SU-DHL-6 (cell line): ENCODE measurements around the gene TSPYL1.

Experiments used
- EZH2phosphoT487 ChIP-seq: fragments of 200-600 bp; sonication (generic), shearing (Covaris generic); conservative IDR thresholded peaks from 2 replicates; pipeline ENCODE4 v1.6.1; 2018; ENCODE audit warnings: mild to moderate bottlenecking, antibody characterized with exemption, low read length, moderate library complexity, mixed read lengths
- TF ChIP-seq, protein P1 (sequence below): fragments of 200-600 bp; sonication (generic); IDR thresholded peaks from one replicate; pipeline ENCODE4 v1.5.1; 2017; ENCODE audit warnings: antibody characterized with exemption, mild to moderate bottlenecking, low read length, moderate library complexity; ENCODE audit not compliant: insufficient read depth, poor library complexity, severe bottlenecking

DNA sequence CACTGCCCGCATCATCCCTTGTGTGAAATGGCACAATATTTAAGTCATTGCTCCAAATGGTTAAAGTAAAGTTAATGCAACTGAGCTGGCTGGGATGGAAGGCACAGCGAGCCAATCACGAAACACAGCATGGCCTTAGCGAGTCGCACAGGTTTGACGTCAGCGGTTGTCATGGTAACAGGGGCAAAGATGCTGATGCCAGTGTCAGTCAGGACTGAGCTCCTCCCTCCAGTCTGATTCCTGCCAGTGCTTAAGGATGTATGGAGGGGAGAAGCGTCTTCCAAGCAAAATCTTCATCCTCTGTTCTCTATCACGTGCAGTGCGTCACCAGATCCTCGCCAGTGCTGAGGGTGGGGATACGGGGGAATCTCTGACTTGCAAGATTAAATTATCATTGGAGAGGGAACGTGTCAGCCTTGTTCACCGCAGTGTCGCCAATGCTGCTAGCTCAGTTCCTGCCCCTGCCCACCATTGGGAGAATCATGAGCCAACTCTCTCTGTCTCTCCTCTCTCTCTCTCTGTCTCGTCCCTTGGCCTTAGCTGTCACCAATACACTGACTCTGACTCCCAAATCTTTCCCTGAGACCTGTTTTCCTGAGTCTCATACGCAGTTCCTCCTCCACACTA is 50.3 kb downstream of the TSPYL1 start:
- TF ChIP-seq, protein P1, sequence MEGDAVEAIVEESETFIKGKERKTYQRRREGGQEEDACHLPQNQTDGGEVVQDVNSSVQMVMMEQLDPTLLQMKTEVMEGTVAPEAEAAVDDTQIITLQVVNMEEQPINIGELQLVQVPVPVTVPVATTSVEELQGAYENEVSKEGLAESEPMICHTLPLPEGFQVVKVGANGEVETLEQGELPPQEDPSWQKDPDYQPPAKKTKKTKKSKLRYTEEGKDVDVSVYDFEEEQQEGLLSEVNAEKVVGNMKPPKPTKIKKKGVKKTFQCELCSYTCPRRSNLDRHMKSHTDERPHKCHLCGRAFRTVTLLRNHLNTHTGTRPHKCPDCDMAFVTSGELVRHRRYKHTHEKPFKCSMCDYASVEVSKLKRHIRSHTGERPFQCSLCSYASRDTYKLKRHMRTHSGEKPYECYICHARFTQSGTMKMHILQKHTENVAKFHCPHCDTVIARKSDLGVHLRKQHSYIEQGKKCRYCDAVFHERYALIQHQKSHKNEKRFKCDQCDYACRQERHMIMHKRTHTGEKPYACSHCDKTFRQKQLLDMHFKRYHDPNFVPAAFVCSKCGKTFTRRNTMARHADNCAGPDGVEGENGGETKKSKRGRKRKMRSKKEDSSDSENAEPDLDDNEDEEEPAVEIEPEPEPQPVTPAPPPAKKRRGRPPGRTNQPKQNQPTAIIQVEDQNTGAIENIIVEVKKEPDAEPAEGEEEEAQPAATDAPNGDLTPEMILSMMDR: no peak
- no peak for TF ChIP-seq EZH2phosphoT487
